HG03175 (cell line): ENCODE measurements around the gene FYB2.

Source experiments
- ATAC-seq: cut with Tn5 transposase; IDR thresholded peaks from one replicate; pipeline ENCODE4 v1.9.1; 2021; ENCODE audit warnings: mild to moderate bottlenecking, moderate library complexity; ENCODE audit not compliant: unreplicated experiment

Gene FYB2, protein sequence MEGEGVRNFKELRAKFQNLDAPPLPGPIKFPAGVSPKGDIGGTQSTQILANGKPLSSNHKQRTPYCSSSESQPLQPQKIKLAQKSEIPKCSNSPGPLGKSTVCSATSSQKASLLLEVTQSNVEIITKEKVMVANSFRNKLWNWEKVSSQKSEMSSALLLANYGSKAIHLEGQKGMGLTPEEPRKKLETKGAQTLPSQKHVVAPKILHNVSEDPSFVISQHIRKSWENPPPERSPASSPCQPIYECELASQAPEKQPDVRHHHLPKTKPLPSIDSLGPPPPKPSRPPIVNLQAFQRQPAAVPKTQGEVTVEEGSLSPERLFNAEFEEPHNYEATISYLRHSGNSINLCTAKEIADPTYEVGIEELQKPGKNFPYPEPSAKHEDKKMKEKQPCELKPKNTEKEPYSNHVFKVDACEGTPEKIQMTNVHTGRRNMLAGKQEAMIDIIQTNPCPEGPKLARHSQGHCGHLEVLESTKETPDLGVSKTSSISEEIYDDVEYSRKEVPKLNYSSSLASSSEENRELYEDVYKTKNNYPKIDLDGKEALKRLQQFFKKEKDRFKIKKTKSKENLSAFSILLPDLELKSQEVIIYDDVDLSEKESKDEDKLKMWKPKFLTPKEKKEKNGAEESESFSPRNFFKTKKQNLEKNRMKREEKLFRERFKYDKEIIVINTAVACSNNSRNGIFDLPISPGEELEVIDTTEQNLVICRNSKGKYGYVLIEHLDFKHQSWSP

DNA sequence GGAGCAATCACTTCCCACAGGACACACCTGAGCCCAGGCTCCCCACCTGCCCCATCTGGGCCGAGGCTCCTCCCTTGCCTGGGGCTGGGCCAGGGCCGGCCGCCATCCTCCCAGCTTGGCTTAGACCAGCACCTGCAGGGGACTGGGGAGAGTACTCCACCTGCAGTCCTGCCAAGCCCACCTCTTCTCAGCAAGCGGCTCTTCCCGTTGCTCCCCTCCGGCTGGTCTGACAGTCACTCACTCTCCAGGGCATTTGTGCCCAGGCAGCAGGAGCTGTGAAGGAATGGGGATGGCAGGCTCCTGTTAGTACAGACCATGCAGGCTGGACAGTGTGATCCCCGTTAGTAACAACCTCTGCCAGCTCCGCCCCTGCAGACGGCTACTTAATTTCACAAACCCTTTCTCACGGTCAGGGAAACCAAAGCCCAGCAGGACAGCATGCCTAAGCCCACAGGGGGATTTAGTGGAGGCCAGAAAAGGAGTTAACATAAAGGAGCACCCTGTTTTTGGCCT, at the start of gene FYB2:
FYB2 (minus strand) TSS at position 18 of the 513 bp plus-strand sequence. CDS start 114 bp downstream, outside the sequence.
- no peak for ATAC-seq

DNA sequence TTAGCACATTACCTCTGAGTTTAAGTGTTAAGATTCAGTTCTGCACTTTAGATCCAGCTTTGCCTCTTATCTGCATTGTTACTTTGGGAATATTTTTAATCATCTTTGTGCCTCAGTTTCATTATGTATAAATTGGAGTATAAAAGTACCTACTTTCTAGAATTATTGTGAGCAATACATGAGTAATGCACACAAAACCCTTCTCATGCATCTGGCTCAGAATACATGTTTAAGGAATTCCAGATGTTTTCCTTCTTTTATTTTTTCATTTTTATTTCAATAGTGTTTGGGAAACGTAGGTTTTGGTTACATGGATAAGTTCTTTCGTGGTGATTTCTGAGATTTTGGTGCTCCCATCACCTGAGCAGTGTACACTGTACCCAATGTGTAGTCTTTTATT, 49.6 kb upstream of the FYB2 start:
- no peak for ATAC-seq

DNA sequence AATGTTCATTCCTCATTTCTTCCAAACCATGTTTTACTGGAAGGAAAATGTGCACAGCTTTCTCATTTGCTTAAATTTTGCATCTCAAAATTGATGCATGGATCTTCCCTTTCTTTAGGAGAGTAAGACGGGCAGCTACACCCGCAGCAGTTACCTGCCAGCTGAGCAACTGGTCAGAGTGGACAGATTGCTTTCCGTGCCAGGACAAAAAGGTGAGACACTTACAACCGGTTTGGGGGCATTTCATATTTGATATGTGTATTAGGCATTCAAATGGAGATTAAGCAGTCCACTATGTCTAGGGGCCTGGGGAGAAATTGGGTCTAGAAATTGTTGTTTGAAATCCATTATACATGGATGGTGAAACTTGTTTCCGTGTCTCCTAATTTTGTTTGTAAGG, 48.3 kb upstream of the FYB2 start:
- ATAC-seq, result no peak

DNA sequence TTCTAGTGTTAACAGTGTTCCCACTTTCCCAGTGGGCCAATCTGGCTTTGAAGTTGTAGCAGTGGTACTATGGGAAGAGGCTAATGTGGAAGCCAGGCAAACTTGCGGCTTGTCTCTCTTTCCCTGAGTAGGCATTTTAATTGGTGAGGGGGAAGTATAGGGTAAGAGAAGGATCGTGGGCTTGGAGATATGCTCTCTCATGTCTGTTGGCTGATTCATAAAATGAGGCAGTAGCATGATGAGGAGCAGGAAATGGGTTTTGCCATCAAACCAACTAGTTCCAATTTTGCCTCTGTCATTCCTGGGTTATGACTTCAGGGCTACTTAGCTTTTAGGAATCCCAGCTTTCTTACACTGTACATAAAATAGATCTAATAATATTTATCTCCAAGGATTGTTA, 47.5 kb upstream of the FYB2 start:
- ATAC-seq, result no peak

DNA sequence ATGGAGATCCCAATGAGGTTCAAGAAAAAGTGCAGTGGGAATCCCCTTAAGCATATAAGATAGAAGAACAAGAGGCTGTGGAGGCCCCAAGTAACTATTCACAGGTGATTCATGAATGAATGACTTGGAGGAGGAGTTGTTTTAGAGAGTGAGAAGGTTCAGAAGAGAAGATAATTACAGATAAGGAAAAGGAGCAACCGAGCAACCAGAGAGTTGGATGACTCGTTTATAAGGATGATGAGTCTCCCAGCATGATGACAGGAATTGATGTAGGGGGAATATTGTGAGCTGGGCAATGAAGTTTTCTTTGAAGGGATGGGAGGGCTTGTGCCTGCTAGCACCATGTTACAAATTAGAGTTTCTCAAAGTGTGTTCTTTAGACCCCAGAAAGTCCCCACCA, 45.2 kb upstream of the FYB2 start:
- ATAC-seq, result no peak

DNA sequence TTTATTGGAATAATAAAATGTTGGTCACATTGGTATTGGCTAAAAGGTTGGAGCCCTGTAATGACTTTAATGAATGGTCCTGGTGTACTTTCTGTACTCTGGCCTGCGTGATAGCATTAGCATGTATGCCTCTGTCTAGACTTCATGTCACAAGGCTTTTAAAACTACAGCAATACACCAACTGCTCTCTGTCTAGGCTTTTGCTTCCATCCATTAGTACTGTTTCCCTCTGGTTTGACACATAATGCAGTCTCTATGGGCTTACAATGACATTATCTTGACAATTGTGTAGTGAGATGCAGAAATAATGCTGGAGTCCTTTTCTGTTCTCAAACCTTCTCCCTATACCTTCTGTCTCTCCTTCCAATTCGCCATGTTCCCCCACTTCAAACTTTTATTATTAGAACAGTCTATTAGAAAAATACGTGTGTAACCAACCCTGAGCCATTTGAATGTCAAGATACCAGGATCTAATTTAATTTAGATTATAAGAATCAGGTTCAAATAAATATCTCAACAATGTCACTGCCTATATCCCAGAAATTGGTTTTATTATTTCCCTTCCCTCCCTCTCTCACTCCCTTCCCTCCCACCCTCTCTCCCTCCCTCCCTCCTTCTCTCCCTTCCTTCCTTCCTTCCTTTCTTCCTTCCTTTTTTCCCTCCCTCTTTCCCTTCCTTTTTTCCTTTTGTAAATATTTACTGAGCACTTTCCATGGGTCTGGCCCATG, 44.2 kb upstream of the FYB2 start:
- ATAC-seq, result no peak

DNA sequence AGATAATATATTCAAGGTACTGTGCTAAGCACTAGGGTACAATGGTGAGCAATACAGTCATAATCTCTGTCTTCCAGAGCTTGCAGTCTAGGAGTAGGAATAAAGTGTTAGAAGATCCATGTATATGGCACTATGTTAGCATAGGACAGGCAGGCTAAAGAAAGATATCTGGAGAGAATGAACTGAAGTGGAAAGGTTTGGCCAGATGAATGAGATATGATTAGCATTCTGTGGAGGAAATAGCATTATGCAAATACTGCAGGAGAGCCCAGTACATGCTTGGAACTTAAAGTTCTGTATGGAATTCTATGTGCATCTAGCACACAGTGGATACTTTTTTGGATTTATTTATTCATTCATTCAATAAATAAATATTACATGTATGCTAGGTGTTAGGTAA, 40.1 kb upstream of the FYB2 start:
- no peak for ATAC-seq

DNA sequence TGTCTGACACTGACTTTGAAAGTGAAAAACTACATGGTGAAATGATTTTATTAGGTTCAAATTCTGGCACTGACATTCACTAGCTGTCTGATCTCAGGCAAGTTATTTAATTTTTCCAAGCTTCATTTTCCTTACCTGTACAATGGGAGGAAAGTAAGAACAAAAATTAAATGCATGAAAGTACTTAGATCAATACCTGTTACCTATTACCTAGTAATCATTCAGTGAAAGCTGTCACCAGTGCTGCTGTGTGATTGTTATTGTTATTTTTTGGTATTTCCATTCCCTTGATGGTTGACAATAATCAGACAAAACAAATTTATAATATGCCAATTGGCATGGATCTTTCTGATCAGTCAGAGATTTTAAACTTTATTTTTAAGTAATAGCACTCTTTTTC, 37.0 kb upstream of the FYB2 start:
- no peak for ATAC-seq

DNA sequence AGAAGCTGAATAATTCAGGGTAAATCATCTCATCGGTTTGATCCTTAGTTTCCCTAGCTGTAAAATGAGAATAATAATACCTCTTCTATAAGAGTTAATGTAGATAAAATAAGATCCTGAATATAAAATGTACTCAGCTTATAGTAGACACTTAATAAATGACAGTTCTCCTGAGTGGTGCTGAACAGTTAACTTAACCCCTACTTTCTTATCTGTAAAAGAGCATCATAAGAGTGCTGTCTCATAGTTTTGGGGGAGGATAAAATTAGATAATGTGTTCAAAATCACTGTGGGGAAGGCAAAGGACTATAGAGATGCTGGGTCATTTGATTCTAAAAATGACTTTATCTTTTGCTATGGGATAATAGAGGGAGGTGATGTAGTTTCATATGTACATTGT, 36.0 kb upstream of the FYB2 start:
- ATAC-seq, result no peak

DNA sequence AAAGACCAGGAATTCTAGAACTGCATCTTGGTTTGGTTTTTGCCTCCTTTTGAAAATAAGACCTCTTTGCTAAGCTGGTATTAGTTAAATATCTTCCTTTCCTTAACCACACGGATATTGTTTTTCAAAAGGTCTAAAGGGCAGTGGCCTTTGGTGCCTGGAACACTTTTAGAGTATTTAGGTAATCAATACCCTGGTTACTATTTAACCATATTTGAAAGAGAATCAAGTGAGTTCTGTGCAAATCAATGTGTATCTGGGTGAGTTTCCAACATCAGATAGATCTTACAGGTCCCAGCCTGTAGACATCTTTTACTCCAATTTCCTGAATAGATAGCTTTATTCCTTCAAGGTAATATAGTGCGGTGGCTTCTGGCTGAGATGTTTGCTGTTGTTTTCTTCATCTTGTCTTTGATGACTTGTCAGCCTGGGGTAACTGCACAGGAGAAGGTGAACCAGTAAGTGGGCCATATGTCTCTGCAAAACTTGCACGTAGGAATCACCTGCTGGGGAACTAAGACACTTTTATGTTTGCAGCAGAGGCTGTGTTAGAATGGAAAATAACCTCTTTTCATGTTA, 35.4 kb upstream of the FYB2 start, which contains the start of gene C8A:
C8A (plus strand) TSS at position 277 of the 579 bp plus-strand sequence; CDS start at position 382, 105 bp downstream.
- ATAC-seq, result no peak

DNA sequence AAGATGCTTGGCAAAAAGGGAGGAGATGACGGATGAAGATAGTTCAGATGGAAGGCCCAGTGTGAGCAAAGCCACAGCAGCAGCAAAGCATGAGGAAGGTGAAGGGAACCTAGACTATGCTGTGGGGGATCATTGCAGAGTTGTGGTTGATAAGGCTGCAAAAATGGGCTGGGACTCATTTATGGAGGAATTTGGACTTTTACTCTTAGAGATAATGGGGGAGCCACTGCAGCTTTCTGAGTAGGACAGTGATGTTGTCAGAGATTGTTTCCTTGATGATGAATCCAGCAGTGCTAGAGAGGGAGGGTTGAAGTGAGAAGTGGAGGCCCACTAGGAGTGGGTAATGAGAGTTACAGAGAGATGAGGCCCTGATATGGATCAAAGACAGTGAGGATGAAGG, 33.3 kb upstream of the FYB2 start:
- ATAC-seq, result no peak

DNA sequence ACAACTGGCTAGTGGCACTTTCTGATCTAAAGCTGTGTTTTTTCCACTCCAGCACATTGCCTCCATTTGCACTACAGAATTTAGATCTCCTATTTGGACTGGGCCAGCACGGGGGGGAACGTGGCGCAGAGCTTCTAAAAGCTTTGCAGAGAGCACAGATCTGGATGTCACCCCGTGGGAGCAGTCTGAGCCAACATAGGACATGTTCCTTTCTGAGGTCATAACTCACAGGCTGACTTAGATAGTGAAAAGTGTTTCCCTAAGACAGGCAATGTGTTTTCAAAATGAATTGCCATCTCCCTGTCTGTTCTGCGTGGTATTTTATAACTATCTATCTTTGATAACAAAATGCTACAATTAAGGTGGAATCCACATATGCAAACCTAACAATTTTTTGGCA, 31.7 kb upstream of the FYB2 start:
- ATAC-seq, result no peak

DNA sequence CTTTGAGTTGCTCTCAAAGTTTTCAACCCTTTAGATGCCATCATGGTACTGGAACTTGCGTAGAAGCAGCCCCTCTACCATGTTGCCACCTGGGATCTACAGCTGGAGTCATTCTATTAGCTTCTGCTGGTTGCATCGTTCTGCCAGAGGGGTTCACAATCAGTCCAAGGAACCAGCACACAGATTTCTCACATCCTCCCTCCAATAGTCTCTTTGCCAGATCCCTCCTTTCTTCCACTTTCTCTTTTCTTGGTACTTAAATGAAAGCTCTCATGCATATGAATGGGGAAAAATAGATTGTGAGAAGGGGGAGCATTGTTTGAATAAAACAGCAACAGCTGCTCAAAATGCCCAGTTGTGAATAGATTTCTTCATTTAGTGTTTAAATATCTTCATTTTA, 31.2 kb upstream of the FYB2 start:
- no peak for ATAC-seq

DNA sequence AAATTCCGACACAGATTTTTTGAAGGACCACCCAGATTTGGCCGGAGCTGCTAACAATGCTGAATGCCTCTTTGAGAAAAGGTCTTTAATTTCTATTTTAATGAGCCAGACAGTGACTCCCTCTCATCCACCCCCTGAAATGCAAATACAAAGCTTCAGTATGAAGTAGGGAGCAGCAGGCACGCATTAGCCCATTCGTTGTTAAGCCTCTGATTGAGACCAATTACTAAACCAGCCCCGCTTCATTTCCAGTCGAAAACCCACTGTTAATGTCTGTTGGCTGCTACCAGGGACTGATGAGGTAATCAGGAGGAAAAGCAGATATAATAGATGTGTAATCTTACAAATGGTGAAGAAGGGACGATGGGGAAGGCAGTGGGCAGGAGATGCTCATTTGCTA, 30.5 kb upstream of the FYB2 start:
- no peak for ATAC-seq

DNA sequence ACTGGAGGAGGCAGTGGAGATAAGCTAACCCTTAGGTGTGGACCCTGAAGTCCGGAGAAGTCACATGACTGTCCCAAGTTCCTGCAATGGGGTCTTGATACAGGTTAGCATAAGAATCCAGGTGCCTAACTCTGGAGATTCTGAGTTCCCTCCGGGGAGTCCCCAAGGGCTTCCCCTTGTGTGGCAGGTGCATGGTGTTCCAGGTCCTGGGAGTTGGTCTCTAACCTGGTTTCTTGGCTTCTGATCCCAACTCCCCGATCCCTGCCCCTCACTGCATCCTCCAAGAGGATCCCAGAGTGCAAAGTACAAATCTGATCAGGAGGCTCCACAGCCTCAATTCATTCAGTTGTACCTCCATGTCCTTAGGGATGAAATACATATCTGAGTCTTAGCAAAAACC, 26.1 kb upstream of the FYB2 start:
- ATAC-seq, result no peak

DNA sequence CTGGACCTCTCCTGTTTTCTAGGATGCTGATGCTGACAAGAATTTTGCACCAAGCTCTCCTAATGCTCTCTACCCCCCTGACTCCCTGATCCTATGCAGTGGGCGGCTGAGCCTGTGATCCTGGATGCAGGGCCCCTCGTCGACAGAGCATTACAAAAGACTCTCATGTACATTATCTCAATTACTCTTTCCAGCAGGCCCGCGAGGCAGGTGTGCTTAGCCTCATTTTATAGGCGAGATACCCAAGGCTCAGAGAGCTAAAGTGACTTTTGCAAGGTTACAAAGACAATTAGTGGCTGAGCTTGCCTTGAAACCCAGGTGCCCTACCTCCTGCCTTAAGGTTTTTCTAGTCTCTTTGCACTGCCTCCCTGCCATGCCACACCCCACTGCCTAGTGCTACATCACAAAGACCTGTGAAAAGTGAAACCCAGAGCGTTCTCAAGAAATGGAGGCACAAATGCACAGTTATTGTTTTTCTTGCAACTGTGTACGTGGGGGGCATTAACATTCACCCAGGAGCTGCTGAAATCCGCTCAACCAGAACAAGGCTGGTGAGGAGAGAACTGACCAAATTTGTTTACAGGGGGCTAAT, 25.4 kb upstream of the FYB2 start:
- no peak for ATAC-seq

DNA sequence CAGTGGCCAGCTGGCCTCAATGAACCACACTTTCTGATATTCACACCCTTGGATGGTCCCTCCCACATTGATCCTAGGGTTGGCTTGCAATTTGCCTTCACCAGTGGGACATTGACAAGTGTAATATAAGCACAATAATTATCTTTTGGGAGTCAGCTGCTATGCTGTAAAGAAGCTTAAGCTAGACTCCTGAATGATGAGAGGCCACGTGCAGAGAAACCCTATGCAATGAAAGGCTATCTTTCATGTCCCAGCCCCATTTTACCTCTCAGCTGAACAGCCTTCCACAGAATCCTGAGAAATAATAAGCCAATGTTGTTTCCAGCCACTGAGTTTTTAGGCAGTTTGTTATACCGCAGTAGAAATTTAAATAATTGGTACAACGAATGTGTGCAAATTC, 24.3 kb upstream of the FYB2 start:
- ATAC-seq, result no peak

DNA sequence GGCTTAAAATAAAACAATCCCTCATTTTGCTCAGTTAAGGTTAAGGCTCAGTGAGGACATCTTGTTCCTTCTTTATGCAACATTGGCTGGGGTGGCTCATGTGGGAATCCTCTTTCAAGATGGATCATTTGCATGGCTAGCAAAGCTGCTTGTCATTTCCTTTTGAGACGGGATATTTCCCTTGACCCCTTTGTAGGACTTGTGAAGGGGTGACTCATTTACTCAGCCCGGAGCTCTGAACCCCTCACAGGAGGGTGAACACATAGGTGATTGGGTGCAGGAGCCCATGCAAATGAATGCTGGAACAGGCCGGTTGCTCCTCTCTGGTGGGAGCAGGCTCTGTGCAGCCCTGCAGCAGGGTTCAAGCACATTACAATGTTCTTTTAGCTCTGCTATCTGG, 19.6 kb upstream of the FYB2 start:
- no peak for ATAC-seq

DNA sequence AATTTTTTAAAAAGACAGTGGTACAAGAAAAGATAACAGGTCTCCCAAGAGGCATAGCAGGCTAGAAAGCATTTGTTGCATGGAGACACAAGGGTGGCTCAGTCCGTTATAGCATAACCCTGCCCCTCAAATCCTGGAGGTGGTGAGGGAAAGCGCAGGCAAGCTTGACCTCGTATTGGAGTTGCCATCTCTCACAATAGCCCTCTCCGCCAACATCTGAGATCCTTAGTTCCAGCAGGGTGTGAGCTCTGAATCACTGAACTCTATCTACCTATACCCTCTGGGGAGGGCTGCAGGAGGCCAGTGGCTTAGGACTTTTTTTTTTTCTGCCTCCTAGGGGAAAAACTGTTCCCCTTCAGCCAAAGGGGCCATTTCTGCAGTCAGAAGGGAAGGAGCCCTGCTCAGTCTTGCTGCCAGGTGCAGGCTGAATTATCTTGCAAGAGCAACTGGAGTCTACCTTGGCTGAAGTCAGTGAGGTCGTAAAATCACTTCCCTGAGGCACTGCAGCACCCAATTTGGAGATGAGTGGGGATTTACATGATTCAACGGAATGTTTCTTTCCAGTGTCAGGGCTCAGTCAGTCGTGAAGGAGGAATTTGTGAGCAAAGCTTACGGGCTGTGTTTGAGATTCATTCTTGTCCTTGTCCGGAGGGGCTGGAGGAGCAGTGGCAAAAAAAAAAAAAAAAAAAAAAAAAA, 18.2 kb upstream of the FYB2 start:
- ATAC-seq, result no peak

DNA sequence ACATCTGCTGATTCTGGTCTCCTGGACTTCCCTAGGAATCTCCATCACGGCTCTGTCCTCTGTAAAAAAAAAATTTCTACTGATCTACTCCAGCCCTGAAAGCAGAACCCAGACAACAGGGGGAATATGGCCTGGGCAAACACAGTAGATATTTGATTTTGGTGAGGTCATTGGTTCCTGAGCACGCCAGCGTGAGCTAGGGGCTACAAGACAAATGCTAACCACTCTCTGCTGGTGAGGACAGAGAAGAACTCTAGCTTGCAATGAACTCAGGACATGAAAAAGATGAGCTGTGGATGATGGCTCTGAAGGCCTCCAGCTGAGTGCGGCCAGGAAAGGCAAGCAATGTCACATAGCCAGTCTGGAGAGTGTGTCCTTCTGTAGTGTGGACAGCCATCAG, 17.2 kb upstream of the FYB2 start:
- no peak for ATAC-seq
